A549 (cell line): Measurements from ENCODE around the gene PPP2R3C.

Experiments used
- CEBPB ChIP-seq, 2 experiments: fragments of >200 bp in 1 of 2; sonication (Bioruptor Twin) in 1 of 2; formaldehyde crosslinking in 1 of 2; IDR thresholded peaks; 2 replicates each; pipeline ENCODE4 v1.6.1; 2012 to 2016
- CHD2 ChIP-seq: fragments of 150-350 bp; IDR thresholded peaks from 2 replicates; pipeline ENCODE4 v1.6.1; 2014; ENCODE audit warnings: low read length; ENCODE audit not compliant: partially characterized antibody
- EP300 ChIP-seq, 2 experiments: fragments of >200 bp; sonication (Bioruptor Twin); formaldehyde crosslinking; IDR thresholded peaks; 2 replicates in 1 of 2; 3 replicates in 1 of 2; pipeline ENCODE4 v1.6.1; 2016 to 2017
- FOSL2 ChIP-seq, 2 experiments: fragments of 450-650 bp in 1 of 2; fragments of >200 bp in 1 of 2; sonication (Bioruptor Twin) in 1 of 2; formaldehyde crosslinking; IDR thresholded peaks; 2 replicates each; pipeline versions ENCODE4 v1.5.0 to v1.6.1; 2016 to 2020; ENCODE audit warnings: mild to moderate bottlenecking in 1 of 2, moderate library complexity in 1 of 2
- MAZ ChIP-seq: fragments of 150-350 bp; IDR thresholded peaks from 2 replicates; pipeline ENCODE4 v1.6.1; 2014; ENCODE audit warnings: antibody characterized with exemption, low read depth, low read length, borderline replicate concordance
- RAD21 ChIP-seq, 2 experiments: fragments of >200 bp in 1 of 2; sonication (Bioruptor Twin) in 1 of 2; formaldehyde crosslinking in 1 of 2; IDR thresholded peaks in 1 of 2; conservative IDR thresholded peaks in 1 of 2; 2 replicates in 1 of 2; 3 replicates in 1 of 2; pipeline ENCODE4 v1.6.1; 2012 to 2018; ENCODE audit warnings: inconsistent platforms in 1 of 2
- RCOR1 ChIP-seq: fragments of 150-350 bp; IDR thresholded peaks from 2 replicates; pipeline ENCODE4 v1.6.1; 2014; ENCODE audit warnings: antibody characterized with exemption, low read length, low read depth
- TF ChIP-seq, protein P1 (sequence below): fragments of >200 bp; sonication (Bioruptor Twin); formaldehyde crosslinking; IDR thresholded peaks from 3 replicates; pipeline ENCODE4 v1.5.1; 2016
- TF ChIP-seq, protein P2 (sequence below): fragments of 250-450 bp; sonication (Bioruptor Pico); IDR thresholded peaks from 2 replicates; pipeline ENCODE4 v1.5.0; 2020; ENCODE audit warnings: low read depth, mild to moderate bottlenecking, moderate library complexity
- TF ChIP-seq, protein P3 (sequence below): IDR thresholded peaks from 2 replicates; pipeline ENCODE4 v1.6.1; 2012
- TF ChIP-seq, protein P4 (sequence below): fragments of 450-650 bp; IDR thresholded peaks from 2 replicates; pipeline ENCODE4 v1.6.1; 2014; ENCODE audit warnings: antibody characterized with exemption
- TF ChIP-seq, protein P5 (sequence below): fragments of 200-600 bp; sonication (generic); IDR thresholded peaks from 2 replicates; pipeline ENCODE4 v1.6.1; 2016; ENCODE audit warnings: antibody characterized with exemption, mild to moderate bottlenecking, moderate library complexity

DNA sequence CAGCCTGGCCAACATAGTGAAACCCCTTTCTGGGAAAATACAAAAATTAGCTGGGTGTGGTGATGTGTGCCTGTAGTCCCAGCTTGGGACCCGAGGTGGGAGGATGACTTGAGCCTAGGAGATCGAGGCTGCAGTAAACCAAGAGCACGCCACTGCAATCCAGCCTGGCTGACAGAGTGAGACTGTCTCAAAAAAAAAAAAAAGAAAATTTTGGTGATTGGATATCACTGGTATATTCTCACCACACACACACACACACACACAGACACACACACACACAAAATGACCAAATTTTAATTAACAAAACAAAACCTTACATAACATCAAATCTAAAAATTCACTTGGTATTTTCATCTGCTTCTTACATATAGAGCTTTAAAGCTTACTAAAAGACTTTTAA, 79.2 kb downstream of the PPP2R3C start:
- TF ChIP-seq, protein P1, sequence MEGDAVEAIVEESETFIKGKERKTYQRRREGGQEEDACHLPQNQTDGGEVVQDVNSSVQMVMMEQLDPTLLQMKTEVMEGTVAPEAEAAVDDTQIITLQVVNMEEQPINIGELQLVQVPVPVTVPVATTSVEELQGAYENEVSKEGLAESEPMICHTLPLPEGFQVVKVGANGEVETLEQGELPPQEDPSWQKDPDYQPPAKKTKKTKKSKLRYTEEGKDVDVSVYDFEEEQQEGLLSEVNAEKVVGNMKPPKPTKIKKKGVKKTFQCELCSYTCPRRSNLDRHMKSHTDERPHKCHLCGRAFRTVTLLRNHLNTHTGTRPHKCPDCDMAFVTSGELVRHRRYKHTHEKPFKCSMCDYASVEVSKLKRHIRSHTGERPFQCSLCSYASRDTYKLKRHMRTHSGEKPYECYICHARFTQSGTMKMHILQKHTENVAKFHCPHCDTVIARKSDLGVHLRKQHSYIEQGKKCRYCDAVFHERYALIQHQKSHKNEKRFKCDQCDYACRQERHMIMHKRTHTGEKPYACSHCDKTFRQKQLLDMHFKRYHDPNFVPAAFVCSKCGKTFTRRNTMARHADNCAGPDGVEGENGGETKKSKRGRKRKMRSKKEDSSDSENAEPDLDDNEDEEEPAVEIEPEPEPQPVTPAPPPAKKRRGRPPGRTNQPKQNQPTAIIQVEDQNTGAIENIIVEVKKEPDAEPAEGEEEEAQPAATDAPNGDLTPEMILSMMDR = no peak
- TF ChIP-seq FOSL2 (IDR thresholded peaks at IDR 0.05) = no peak
- TF ChIP-seq FOSL2 (CRISPR knock-in tag; IDR thresholded peaks at IDR 0.05) = no peak
- TF ChIP-seq EP300 (IDR thresholded peaks at IDR 0.05) = no peak
- TF ChIP-seq, protein P2, sequence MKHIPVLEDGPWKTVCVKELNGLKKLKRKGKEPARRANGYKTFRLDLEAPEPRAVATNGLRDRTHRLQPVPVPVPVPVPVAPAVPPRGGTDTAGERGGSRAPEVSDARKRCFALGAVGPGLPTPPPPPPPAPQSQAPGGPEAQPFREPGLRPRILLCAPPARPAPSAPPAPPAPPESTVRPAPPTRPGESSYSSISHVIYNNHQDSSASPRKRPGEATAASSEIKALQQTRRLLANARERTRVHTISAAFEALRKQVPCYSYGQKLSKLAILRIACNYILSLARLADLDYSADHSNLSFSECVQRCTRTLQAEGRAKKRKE = no peak
- TF ChIP-seq RAD21 (conservative IDR thresholded peaks at IDR 0.05 in 1 of 2, IDR thresholded peaks at IDR 0.05 in 1 of 2) = no peak
- TF ChIP-seq, protein P3, sequence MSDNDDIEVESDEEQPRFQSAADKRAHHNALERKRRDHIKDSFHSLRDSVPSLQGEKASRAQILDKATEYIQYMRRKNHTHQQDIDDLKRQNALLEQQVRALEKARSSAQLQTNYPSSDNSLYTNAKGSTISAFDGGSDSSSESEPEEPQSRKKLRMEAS = no peak
- TF ChIP-seq, protein P4, sequence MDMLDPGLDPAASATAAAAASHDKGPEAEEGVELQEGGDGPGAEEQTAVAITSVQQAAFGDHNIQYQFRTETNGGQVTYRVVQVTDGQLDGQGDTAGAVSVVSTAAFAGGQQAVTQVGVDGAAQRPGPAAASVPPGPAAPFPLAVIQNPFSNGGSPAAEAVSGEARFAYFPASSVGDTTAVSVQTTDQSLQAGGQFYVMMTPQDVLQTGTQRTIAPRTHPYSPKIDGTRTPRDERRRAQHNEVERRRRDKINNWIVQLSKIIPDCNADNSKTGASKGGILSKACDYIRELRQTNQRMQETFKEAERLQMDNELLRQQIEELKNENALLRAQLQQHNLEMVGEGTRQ = no peak
- no peak for TF ChIP-seq RCOR1
- TF ChIP-seq, protein P5, sequence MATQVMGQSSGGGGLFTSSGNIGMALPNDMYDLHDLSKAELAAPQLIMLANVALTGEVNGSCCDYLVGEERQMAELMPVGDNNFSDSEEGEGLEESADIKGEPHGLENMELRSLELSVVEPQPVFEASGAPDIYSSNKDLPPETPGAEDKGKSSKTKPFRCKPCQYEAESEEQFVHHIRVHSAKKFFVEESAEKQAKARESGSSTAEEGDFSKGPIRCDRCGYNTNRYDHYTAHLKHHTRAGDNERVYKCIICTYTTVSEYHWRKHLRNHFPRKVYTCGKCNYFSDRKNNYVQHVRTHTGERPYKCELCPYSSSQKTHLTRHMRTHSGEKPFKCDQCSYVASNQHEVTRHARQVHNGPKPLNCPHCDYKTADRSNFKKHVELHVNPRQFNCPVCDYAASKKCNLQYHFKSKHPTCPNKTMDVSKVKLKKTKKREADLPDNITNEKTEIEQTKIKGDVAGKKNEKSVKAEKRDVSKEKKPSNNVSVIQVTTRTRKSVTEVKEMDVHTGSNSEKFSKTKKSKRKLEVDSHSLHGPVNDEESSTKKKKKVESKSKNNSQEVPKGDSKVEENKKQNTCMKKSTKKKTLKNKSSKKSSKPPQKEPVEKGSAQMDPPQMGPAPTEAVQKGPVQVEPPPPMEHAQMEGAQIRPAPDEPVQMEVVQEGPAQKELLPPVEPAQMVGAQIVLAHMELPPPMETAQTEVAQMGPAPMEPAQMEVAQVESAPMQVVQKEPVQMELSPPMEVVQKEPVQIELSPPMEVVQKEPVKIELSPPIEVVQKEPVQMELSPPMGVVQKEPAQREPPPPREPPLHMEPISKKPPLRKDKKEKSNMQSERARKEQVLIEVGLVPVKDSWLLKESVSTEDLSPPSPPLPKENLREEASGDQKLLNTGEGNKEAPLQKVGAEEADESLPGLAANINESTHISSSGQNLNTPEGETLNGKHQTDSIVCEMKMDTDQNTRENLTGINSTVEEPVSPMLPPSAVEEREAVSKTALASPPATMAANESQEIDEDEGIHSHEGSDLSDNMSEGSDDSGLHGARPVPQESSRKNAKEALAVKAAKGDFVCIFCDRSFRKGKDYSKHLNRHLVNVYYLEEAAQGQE = no peak
- TF ChIP-seq MAZ = no peak
- TF ChIP-seq CEBPB (IDR thresholded peaks at IDR 0.05) = no peak
- TF ChIP-seq CHD2 = no peak
